ENCODE data around the gene DCUN1D2.

GRCh38 chr13:113423520-113424163 is 66.9 kb downstream of the DCUN1D2 start:
- TF ChIP-seq CTCF (IDR thresholded peaks at IDR 0.05; ENCODE audit: insufficient read depth, low read length) (no peak), POLR2AphosphoS5 (IDR thresholded peaks at IDR 0.05; ENCODE audit: low read depth) (no peak), GABPA (IDR thresholded peaks at IDR 0.05; ENCODE audit: low read depth) (no peak)

Measured in HL-60 (cell line).